ENCODE results near the gene PBX3. TPM values are rescaled to one million over a fixed set of nuclear protein-coding genes. Genes with fewer than 3 reads are reported as not detected.

Gene PBX3
- polyA plus RNA-seq, 1 donor (not counting 4 experiments of a cell fraction or from before 2014, with no cell fraction given): 26.3 TPM

GRCh38 chr9:125963932-125964331 lies 216.8 kb downstream of the PBX3 start:
- H3K9me1 ChIP-seq (ENCODE audit: control insufficient read depth, extremely low read depth, insufficient read depth, low read length): peaks cover 2% of the 10 kb centered on the region
- FAIRE-seq (no peak), DNase-seq (ENCODE audit: low read depth, low spot score) (no peak)
- peaks cover 22% of the 10 kb centered on the region for H3K4me1 ChIP-seq (ENCODE audit: control insufficient read depth, extremely low read depth, insufficient read depth, low read length)
- H3K36me3 ChIP-seq (ENCODE audit: control insufficient read depth in 2 of 2, extremely low read depth in 1 of 2, insufficient read depth in 2 of 2, low read length in 2 of 2): peaks cover 9 to 12% of the 10 kb centered on the region in 2 experiments
- no peak overlapping the region for H3K4me3 ChIP-seq (ENCODE audit: control insufficient read depth in 2 of 3, extremely low read depth in 1 of 3, insufficient read depth in 2 of 3, low read depth in 1 of 3, low read length in 3 of 3)
- dilution Hi-C loops (cut with MboI; ENCODE audit: extremely low pct_ligation_motif_present, low sequenced_read_pairs): no loop called here
- H3K9ac ChIP-seq (ENCODE audit: control insufficient read depth, extremely low read depth, insufficient read depth, low read length): no peak overlapping the region
- H2AFZ ChIP-seq (ENCODE audit: control insufficient read depth, low read length): no peak overlapping the region
- no peak overlapping the region for H3K27ac ChIP-seq (ENCODE audit: control insufficient read depth, insufficient read depth, low read length)
- H3K27me3 ChIP-seq (ENCODE audit: control insufficient read depth, extremely low read depth, insufficient read depth, low read length): no peaks in the 10 kb centered on the region
- H3K79me2 ChIP-seq (ENCODE audit: control insufficient read depth, insufficient read depth, low read length): no peaks in the 10 kb centered on the region
- H3K4me2 ChIP-seq (ENCODE audit: control insufficient read depth, extremely low read depth, insufficient read depth, low read depth, low read length): no peak overlapping the region
- TF ChIP-seq EZH2 (IDR thresholded peaks at IDR 0.05; ENCODE audit: low read length): no peak
- no peak for TF ChIP-seq CTCF (optimal IDR thresholded peaks at IDR 0.05 in 1 of 3, IDR thresholded peaks at IDR 0.05 in 1 of 3, conservative IDR thresholded peaks at IDR 0.05 in 1 of 3; ENCODE audit: extremely low read depth in 1 of 3, insufficient read depth in 2 of 3, low read length in 3 of 3)
- H3K9me3 ChIP-seq (ENCODE audit: control insufficient read depth, low read depth, low read length): no peaks in the 10 kb centered on the region
- no peaks in the 10 kb centered on the region for H4K20me1 ChIP-seq (ENCODE audit: control insufficient read depth, extremely low read depth, insufficient read depth, low read length)

- Histone ChIP-seq H3K27me3 (ENCODE audit: control insufficient read depth, extremely low read depth, insufficient read depth, low read length) (no peaks in the 10 kb centered on the region), H3K4me3 (ENCODE audit: control insufficient read depth in 2 of 3, extremely low read depth in 1 of 3, insufficient read depth in 2 of 3, low read depth in 1 of 3, low read length in 3 of 3) (no peak overlapping the region), H4K20me1 (ENCODE audit: control insufficient read depth, extremely low read depth, insufficient read depth, low read length) (no peaks in the 10 kb centered on the region), H3K4me1 (ENCODE audit: control insufficient read depth, extremely low read depth, insufficient read depth, low read length) (peaks cover 24% of the 10 kb centered on the region), H3K79me2 (ENCODE audit: control insufficient read depth, insufficient read depth, low read length) (no peaks in the 10 kb centered on the region), H3K4me2 (ENCODE audit: control insufficient read depth, extremely low read depth, insufficient read depth, low read depth, low read length) (no peak overlapping the region), H3K36me3 (ENCODE audit: control insufficient read depth in 2 of 2, extremely low read depth in 1 of 2, insufficient read depth in 2 of 2, low read length in 2 of 2) (peaks cover 9 to 12% of the 10 kb centered on the region in 2 experiments), H3K27ac (ENCODE audit: control insufficient read depth, insufficient read depth, low read length) (no peak overlapping the region), H2AFZ (ENCODE audit: control insufficient read depth, low read length) (no peak overlapping the region), H3K9ac (ENCODE audit: control insufficient read depth, extremely low read depth, insufficient read depth, low read length) (no peak overlapping the region), H3K9me3 (ENCODE audit: control insufficient read depth, low read depth, low read length) (no peaks in the 10 kb centered on the region), H3K9me1 (ENCODE audit: control insufficient read depth, extremely low read depth, insufficient read depth, low read length) (peaks cover 2% of the 10 kb centered on the region)
- dilution Hi-C loops (cut with MboI; ENCODE audit: extremely low pct_ligation_motif_present, low sequenced_read_pairs): no loop called here
- TF ChIP-seq CTCF (optimal IDR thresholded peaks at IDR 0.05 in 1 of 3, IDR thresholded peaks at IDR 0.05 in 1 of 3, conservative IDR thresholded peaks at IDR 0.05 in 1 of 3; ENCODE audit: extremely low read depth in 1 of 3, insufficient read depth in 2 of 3, low read length in 3 of 3): no peak
- no peak for TF ChIP-seq EZH2 (IDR thresholded peaks at IDR 0.05; ENCODE audit: low read length)
- no peak for FAIRE-seq
- no peak for DNase-seq (ENCODE audit: low read depth, low spot score)
Observed at GRCh38 chr9:125964702-125965225, 217.6 kb downstream of the PBX3 start.
